Prostate gland (tissue), 2 donors: ENCODE measurements around the gene BCL6B.

Experiments
- POLR2AphosphoS5 ChIP-seq: sonication (generic); formaldehyde crosslinking; IDR thresholded peaks from one replicate; pipeline ENCODE4 v1.6.1; 2017; ENCODE audit warnings: antibody characterized with exemption
- TF ChIP-seq, protein P1 (sequence below), 4 experiments: fragments of 200-600 bp in 2 of 4; fragments of 450-650 bp in 2 of 4; sonication (generic) in 2 of 4; IDR thresholded peaks; 1 replicate in 3 of 4; 2 replicates in 1 of 4; pipeline ENCODE4 v1.5.1; 2016 to 2019; ENCODE audit warnings: antibody characterized with exemption in 4 of 4, mild to moderate bottlenecking in 2 of 4, moderate library complexity in 2 of 4

DNA sequence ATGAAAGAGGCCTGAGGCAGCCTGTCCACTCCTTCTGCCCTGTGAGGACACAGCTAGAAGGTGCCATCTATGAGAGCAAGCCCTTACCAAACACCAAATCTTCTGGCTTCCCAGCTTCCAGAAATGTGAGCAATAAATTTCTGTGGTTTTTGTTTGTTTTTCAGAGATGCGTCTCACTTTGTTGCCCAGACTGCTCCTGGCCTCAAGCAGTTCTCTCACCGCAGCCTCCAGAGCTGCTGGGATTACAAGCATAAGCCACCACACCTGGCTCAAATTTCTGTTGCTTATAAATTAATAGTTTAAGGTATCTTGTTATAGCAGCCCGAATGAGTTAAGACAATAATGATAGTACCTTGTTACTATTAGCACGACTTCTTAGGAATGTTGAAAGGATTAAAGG, 33.5 kb downstream of the BCL6B start:
- TF ChIP-seq, protein P1, sequence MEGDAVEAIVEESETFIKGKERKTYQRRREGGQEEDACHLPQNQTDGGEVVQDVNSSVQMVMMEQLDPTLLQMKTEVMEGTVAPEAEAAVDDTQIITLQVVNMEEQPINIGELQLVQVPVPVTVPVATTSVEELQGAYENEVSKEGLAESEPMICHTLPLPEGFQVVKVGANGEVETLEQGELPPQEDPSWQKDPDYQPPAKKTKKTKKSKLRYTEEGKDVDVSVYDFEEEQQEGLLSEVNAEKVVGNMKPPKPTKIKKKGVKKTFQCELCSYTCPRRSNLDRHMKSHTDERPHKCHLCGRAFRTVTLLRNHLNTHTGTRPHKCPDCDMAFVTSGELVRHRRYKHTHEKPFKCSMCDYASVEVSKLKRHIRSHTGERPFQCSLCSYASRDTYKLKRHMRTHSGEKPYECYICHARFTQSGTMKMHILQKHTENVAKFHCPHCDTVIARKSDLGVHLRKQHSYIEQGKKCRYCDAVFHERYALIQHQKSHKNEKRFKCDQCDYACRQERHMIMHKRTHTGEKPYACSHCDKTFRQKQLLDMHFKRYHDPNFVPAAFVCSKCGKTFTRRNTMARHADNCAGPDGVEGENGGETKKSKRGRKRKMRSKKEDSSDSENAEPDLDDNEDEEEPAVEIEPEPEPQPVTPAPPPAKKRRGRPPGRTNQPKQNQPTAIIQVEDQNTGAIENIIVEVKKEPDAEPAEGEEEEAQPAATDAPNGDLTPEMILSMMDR (IDR thresholded peaks at IDR 0.05) = no peak
- TF ChIP-seq POLR2AphosphoS5 = no peak
